GM10266 (cell line): Measurements from ENCODE around the gene CLDN9.

Experiments used
- DNase-seq: peaks from one replicate; pipeline ENCODE4 v3.0.0; 2012; ENCODE audit errors: extremely low spot score
- CTCF ChIP-seq: IDR thresholded peaks from 2 replicates; pipeline ENCODE4 v1.5.1; 2012; ENCODE audit warnings: mild to moderate bottlenecking, low read depth; ENCODE audit not compliant: control insufficient read depth, insufficient read depth; ENCODE audit errors: missing control alignments

Gene CLDN9

GRCh38 chr16:3023669-3024478, 11.2 kb downstream of the CLDN9 start, which contains the start of the genes HCFC1R1 and THOC6:
Gene HCFC1R1 (minus strand): TSS chr16:3023942. CDS start chr16:3023941, 1 bp downstream.
Gene THOC6 (plus strand): TSS chr16:3024035. CDS start chr16:3024327, 292 bp downstream.
- TF ChIP-seq CTCF, result no peak
- peak; percentile 95 for DNase-seq

- TF ChIP-seq CTCF, result no peak
- DNase-seq, result no peak
Measured at GRCh38 chr16:3025032-3026002, 12.6 kb downstream of the CLDN9 start.

GRCh38 chr16:3026003-3026378, 13.3 kb downstream of the CLDN9 start:
- no peak for DNase-seq
- no peak for TF ChIP-seq CTCF

- no peak for TF ChIP-seq CTCF
- DNase-seq, result no peak
Measured at GRCh38 chr16:3026609-3027488, 14.1 kb downstream of the CLDN9 start.

GRCh38 chr16:3027489-3027795, 14.7 kb downstream of the CLDN9 start:
- no peak for TF ChIP-seq CTCF
- DNase-seq, result no peak

GRCh38 chr16:3027983-3028715, 15.4 kb downstream of the CLDN9 start:
- peak; percentile 96 for DNase-seq
- peak; percentile 94 for TF ChIP-seq CTCF
